ENCODE data around the gene ASB18.

The ASB18 gene

GRCh38 chr2:236264256-236264655, at the start of gene ASB18:
TSS of gene ASB18 (minus strand) at chr2:236264406. CDS start at chr2:236264345, 61 bp downstream.
- TF ChIP-seq GATA2 (IDR thresholded peaks at IDR 0.05; ENCODE audit: low read depth, low read length) (no peak), GATA3 (IDR thresholded peaks at IDR 0.05; ENCODE audit: low read depth, low read length) (no peak)

DNA sequence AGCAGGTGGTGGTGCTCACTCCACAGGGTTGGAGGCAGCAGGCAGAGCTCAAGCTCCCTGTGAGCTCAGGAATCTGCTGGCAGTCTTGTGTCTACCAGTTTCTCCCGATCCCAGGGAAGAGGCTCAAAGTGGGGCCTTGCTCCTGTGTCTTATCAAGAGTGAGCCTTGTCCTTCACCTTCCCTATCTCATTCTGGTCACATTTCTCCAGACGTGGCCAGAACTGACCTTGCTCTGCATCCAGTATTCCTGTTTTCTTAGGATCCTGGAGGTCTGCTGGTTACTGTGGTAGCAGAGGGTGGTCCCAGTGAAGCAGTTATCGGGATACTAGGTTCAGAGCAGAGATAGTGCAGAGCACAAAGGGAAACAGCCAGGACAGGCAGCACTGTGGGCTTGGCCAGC, 47.1 kb upstream of the ASB18 start:
- TF ChIP-seq GATA3 (IDR thresholded peaks at IDR 0.05; ENCODE audit: low read depth, low read length) (no peak), GATA2 (IDR thresholded peaks at IDR 0.05; ENCODE audit: low read depth, low read length) (no peak)

DNA sequence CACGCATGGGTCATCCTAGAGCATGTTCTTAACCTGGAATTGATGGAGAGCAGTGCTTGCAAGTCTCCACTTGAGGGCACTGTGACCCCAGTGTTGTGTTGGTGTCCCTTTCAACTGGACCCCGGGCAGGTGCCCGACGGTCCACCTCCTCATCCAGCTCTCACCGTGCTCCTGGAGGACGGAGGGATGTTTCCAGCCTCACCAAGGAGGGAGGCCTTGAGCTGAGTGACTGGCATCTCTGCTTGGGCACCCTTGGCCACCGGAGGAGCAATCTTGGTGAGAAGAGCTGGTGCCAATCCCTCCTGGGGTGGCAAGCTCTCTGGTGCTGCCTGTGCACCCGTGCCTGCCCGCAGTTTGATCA, 45.4 kb upstream of the ASB18 start:
- TF ChIP-seq GATA3 (IDR thresholded peaks at IDR 0.05; ENCODE audit: low read depth, low read length) (no peak), GATA2 (IDR thresholded peaks at IDR 0.05; ENCODE audit: low read depth, low read length) (no peak)

DNA sequence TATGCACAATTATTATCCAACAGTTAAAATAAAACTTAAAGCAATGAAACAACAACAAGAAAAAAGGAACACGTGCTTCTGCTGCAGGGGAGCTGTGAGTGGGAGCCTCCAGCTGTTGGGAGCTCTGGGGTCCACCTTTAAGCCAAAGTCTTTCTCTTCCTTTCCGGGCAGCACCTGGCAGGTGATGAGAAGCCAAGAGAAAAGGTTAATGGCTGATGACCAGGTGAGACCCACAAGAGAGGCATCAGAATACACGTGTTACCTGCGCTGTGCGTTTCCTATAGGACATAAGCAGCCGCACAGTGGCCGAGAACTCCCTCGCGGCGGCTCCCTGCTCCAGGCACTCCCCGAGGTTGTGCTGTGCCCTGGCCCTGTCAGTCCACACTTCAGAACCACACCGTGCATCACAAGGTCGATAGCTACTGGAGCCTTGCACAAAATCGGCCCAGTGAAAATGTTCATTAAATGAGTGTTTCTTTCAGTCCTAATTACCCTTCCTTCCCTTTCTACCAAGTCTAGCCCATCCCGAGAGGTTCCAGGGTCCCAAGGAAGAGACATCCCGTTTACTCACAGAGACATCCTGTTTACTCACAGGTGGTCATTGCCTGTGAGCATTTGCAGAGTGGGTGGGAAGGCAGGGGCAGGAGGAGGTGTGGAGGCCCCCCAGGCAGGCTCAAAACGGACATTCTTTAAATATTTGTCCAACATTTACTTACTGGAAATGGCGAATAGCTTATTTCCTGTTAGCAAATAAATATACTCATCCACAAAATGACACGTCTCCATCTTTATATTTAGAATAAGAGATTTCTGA, 44.9 kb upstream of the ASB18 start:
- TF ChIP-seq GATA3 (IDR thresholded peaks at IDR 0.05; ENCODE audit: low read depth, low read length) (no peak), GATA2 (IDR thresholded peaks at IDR 0.05; ENCODE audit: low read depth, low read length) (no peak)

- no peak for TF ChIP-seq GATA3 (IDR thresholded peaks at IDR 0.05; ENCODE audit: low read depth, low read length)
- TF ChIP-seq GATA2 (IDR thresholded peaks at IDR 0.05; ENCODE audit: low read depth, low read length), result no peak
Observed at GRCh38 chr2:236307641-236308040, 43.4 kb upstream of the ASB18 start.

DNA sequence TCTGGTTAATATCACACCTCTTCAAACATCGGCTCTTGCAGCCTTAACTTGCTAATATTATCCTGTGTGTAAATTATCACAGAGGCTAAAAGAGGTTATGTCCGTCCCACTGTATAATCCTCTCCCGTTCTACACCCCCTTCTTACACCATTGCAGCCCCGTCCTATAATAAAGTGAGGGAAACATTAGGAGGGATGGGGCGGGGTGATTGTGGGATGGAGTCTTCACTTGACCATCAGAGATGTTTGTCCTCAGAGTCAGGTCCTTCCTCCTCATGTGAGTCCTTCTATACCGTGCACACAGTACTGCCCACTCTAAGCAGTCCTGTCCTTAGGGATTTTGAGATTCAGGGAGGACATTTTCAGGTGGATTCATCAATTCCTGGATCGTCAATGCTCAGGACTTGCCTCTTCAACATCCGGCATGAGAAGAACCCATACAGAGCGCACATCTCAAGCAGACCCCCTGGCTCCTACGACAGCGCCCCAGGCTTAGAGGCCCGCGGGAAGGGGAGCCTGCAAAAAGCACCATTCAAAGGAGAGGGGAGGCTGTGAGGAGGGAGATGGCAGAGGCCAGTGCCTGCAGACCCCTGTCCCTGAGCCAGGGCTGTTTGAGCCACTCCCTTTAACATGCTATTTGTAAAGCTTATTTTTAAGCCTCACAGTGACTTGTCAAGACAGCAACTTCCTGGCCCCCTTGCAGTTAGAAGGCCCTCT, 42.8 kb upstream of the ASB18 start:
- TF ChIP-seq GATA3 (IDR thresholded peaks at IDR 0.05; ENCODE audit: low read depth, low read length) (no peak), GATA2 (IDR thresholded peaks at IDR 0.05; ENCODE audit: low read depth, low read length) (no peak)

GRCh38 chr2:236305964-236306605, 41.9 kb upstream of the ASB18 start:
- peak; percentile 50; the same call in 1 of the 2 replicates for TF ChIP-seq GATA2 (IDR thresholded peaks at IDR 0.05; ENCODE audit: low read depth, low read length)
- TF ChIP-seq GATA3 (IDR thresholded peaks at IDR 0.05; ENCODE audit: low read depth, low read length), result no peak

GRCh38 chr2:236305531-236305930, 41.3 kb upstream of the ASB18 start:
- TF ChIP-seq GATA3 (IDR thresholded peaks at IDR 0.05; ENCODE audit: low read depth, low read length) (no peak), GATA2 (IDR thresholded peaks at IDR 0.05; ENCODE audit: low read depth, low read length) (no peak)

- TF ChIP-seq GATA2 (IDR thresholded peaks at IDR 0.05; ENCODE audit: low read depth, low read length), result no peak
- TF ChIP-seq GATA3 (IDR thresholded peaks at IDR 0.05; ENCODE audit: low read depth, low read length), result no peak
Observed at GRCh38 chr2:236303935-236304334, 39.7 kb upstream of the ASB18 start.

DNA sequence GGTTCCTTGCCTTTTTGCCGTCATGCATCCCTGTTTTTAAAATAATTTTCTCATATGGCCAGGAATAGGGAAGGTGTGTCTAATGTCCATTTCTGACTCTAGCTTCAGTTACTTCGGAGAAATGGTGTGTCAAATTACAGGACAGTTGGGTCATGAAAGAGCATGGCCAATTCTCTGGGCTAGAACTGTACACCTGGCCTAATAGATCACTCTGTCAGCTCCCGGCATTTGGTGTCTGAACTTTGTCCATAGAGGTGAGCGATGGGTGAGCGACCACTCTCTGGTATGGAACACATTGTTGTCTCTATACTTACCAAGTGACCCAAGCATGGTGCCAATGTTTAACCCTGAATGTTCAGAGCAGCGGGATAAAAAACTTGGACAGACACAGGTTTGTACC, 38.3 kb upstream of the ASB18 start:
- TF ChIP-seq GATA3 (IDR thresholded peaks at IDR 0.05; ENCODE audit: low read depth, low read length), result no peak
- no peak for TF ChIP-seq GATA2 (IDR thresholded peaks at IDR 0.05; ENCODE audit: low read depth, low read length)

DNA sequence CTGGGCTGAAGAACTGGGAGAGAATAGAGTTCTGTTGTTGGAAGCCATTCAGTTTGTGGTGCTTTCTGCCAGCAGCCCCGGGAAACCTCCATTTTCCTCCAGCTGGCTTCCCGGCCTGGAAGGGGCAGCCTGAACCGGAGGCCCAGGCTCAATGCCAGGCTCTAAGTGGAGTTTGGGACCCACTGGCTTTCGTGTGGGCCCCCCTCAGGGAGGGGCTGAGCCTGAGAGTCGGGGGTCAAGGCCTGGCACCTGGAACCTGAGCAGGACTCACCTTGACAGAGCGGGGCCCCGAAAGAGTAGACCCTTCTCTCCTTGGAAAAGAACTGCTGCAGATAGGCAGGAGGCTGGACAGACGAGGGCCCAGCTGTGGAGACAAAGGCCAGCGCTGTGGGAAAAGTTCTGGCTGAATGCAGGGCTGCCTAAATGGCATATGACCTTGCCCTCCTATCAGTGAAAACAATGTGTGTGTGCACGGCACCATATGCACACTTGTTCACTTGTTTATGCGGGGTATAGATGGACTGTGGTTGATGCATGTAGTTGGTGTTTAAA, 34.8 kb upstream of the ASB18 start:
- TF ChIP-seq GATA3 (IDR thresholded peaks at IDR 0.05; ENCODE audit: low read depth, low read length) (no peak), GATA2 (IDR thresholded peaks at IDR 0.05; ENCODE audit: low read depth, low read length) (no peak)

- TF ChIP-seq GATA3 (IDR thresholded peaks at IDR 0.05; ENCODE audit: low read depth, low read length), result no peak
Observed at GRCh38 chr2:236295481-236295880, 31.3 kb upstream of the ASB18 start.

- TF ChIP-seq GATA3 (IDR thresholded peaks at IDR 0.05; ENCODE audit: low read depth, low read length) (no peak), GATA2 (IDR thresholded peaks at IDR 0.05; ENCODE audit: low read depth, low read length) (no peak)
Observed at GRCh38 chr2:236294647-236295046, 30.4 kb upstream of the ASB18 start.

GRCh38 chr2:236293241-236293810, 29.1 kb upstream of the ASB18 start:
- TF ChIP-seq GATA3 (IDR thresholded peaks at IDR 0.05; ENCODE audit: low read depth, low read length) (no peak), GATA2 (IDR thresholded peaks at IDR 0.05; ENCODE audit: low read depth, low read length) (no peak)

Measured in SH-SY5Y (cell line).